Placental epithelial cell (primary cell): Measurements from ENCODE around the gene ALDH3B2. TPM values are rescaled to one million over a fixed set of nuclear protein-coding genes. Genes with fewer than 3 reads are reported as not detected.
A peak's percentile ranks its signal among the peaks of the same experiment; 100 is the strongest.

ENCODE experiments used
- small RNA-seq: library from RNA; depleted of rRNA; stranded (forward); fragments of <200 nt; gene quantifications from one replicate; pipeline ENCODE3, GENCODE V24; 2012
- total RNA-seq: library from RNA; depleted of rRNA; stranded (reverse); fragments of >200 nt; gene quantifications from 2 replicates; pipeline ENCODE4 v1.2.3, GENCODE V29; 2012

ALDH3B2 gene, protein sequence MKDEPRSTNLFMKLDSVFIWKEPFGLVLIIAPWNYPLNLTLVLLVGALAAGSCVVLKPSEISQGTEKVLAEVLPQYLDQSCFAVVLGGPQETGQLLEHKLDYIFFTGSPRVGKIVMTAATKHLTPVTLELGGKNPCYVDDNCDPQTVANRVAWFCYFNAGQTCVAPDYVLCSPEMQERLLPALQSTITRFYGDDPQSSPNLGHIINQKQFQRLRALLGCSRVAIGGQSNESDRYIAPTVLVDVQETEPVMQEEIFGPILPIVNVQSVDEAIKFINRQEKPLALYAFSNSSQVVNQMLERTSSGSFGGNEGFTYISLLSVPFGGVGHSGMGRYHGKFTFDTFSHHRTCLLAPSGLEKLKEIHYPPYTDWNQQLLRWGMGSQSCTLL
- total RNA-seq: 1.5 and 6.7 TPM in 2 replicates

DNA sequence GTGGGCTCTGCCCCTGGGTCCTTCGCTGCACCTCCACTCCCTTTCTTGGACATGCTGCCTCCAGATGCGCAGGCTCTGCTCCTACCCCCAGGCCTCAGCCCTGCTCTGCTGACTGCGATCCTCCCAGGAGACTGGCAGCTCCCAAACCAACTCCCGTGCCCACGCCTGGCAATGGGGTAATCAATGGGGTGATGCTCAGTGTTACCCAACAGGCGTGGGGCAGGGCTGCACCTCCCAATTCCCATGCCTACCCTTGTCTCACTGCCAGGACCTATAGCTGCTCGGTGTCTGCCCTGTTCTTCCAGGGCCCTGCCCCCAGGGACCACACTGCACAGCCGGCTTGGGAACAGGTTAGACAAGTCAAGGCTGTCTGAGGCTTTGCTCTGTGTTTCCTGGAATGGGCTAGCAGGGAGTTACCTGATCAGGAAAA is at the start of gene ALDH3B2:
TSS of gene ALDH3B2 (minus strand) at position 182 of the 430 bp plus-strand sequence. CDS start 7,688 bp downstream, outside the sequence.

DNA sequence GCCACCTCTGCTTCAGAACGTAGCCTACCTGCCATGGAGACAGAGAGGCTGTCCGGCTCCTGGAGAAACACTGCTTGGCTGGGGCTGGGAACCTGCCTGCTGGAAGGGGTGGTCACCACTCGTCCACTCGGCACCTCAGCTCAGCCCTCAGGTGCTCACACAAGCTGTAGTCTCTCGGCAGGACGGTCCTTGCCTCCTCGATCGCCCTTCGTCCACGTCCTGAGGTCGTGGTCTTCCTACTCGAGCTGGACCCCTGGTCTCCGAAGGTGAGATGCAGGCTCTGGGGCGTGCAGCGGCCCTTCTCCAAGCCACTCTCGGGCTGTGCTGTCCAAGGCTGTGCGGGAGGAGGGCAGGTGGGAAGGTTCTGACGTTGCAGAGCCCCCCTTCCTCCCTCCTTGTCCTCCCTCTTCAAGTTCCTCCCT is 35.0 kb downstream of the ALDH3B2 start, which contains the start of gene TBX10:
TSS of gene TBX10 (minus strand) at position 326 of the 422 bp plus-strand sequence. CDS start at position 35, 291 bp downstream.

GRCh38 chr11:67629386-67630227 is 44.8 kb downstream of the ALDH3B2 start, which contains the start of gene NUDT8:
Gene NUDT8, minus strand, starts transcription at chr11:67629937. Its CDS starts 26 bp downstream, at chr11:67629911.

Small RNA genes lying within 50 kb of the gene (small RNA-seq; reads per million reads assigned to genes)
- 0.63 reads per million, percentile 38 among the genes with 10 or more reads in this experiment for gene RPL37P2

Other genes with a start within 250 kb of the ALDH3B2 start
- 55.4 and 121 TPM in 2 replicates for gene RPS6KB2, start 246.1 kb downstream of the ALDH3B2 start, total RNA-seq
- gene PTPRCAP, start 236.9 kb downstream of the ALDH3B2 start, total RNA-seq: 1.5 and 1.6 TPM in 2 replicates
- 135 and 136 TPM in 2 replicates for gene CORO1B, start 231.1 kb downstream of the ALDH3B2 start, total RNA-seq
- not detected in 2 replicates for gene GPR152, start 221.9 kb downstream of the ALDH3B2 start, total RNA-seq
- not detected in 2 replicates for gene CABP4, start 219.3 kb downstream of the ALDH3B2 start, total RNA-seq
- 27.5 and 62.4 TPM in 2 replicates for gene TMEM134, start 205.4 kb downstream of the ALDH3B2 start, total RNA-seq
- gene AIP, start 191.6 kb downstream of the ALDH3B2 start, total RNA-seq: 69.5 and 122 TPM in 2 replicates
- gene PITPNM1, start 169.3 kb downstream of the ALDH3B2 start, total RNA-seq: 42.4 and 45.5 TPM in 2 replicates
- 19.6 and 52.8 TPM in 2 replicates for gene CDK2AP2, start 166.5 kb downstream of the ALDH3B2 start, total RNA-seq
- gene CABP2, start 151.2 kb downstream of the ALDH3B2 start, total RNA-seq: not detected in 2 replicates
- gene GSTP1, start 90.8 kb downstream of the ALDH3B2 start, total RNA-seq: 1,369 and 1,673 TPM in 2 replicates
- 141 and 176 TPM in 2 replicates for gene NDUFV1, start 67.7 kb downstream of the ALDH3B2 start, total RNA-seq
- gene NUDT8, start 44.7 kb downstream of the ALDH3B2 start, total RNA-seq: 5.3 and 11.8 TPM in 2 replicates
- gene TBX10, start 34.9 kb downstream of the ALDH3B2 start, total RNA-seq: not detected in 2 replicates
- not detected in 2 replicates for gene ACY3, start 23.9 kb downstream of the ALDH3B2 start, total RNA-seq